ENCODE results near the gene GHRH.

DNA sequence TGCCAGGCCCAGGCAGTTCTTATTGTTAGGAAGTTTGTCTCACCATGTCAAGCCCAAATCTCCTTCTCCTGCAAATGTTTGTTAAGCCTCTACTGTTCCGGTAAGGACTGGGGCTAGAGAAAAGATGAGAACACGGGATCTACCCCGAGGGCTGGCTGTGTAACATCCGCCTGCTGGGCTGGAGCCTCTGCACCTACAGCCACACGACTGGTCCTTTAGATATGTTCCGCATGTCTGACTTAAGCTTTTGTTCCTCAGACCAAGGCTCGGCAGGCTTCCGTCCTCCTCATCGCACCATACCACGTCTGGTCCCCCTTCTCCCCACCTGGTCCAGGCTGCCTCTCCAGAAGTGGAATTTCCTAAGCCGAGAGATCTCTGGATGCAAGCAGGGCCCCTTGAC is 2.6 kb downstream of the GHRH start:
- TF ChIP-seq, protein P1, sequence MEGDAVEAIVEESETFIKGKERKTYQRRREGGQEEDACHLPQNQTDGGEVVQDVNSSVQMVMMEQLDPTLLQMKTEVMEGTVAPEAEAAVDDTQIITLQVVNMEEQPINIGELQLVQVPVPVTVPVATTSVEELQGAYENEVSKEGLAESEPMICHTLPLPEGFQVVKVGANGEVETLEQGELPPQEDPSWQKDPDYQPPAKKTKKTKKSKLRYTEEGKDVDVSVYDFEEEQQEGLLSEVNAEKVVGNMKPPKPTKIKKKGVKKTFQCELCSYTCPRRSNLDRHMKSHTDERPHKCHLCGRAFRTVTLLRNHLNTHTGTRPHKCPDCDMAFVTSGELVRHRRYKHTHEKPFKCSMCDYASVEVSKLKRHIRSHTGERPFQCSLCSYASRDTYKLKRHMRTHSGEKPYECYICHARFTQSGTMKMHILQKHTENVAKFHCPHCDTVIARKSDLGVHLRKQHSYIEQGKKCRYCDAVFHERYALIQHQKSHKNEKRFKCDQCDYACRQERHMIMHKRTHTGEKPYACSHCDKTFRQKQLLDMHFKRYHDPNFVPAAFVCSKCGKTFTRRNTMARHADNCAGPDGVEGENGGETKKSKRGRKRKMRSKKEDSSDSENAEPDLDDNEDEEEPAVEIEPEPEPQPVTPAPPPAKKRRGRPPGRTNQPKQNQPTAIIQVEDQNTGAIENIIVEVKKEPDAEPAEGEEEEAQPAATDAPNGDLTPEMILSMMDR (IDR thresholded peaks at IDR 0.05), result no peak
- no peak for TF ChIP-seq EZH2 (IDR thresholded peaks at IDR 0.05; ENCODE audit: borderline replicate concordance, insufficient read depth, low read depth, low read length, poor library complexity, severe bottlenecking)
